ENCODE measurements around the gene DUS1L. TPM values are rescaled to one million over a fixed set of nuclear protein-coding genes. Genes with fewer than 3 reads are reported as not detected.

The DUS1L gene
- total RNA-seq, 4 donors from 2014 or later, result 65.8 to 113 (median 89.8) TPM

GRCh38 chr17:82016061-82016874 lies 49.3 kb downstream of the DUS1L start:
- intact Hi-C loops (cut with DNase I; ENCODE audit: low total_unique reads), result no loop called here
- DNase-seq (ENCODE audit: low spot score in 2 of 2), result no peak
- WGBS, 2 donors, result 84% methylated on average over 18 to 21 of the region's 28 CpGs
- TF ChIP-seq POLR2A (IDR thresholded peaks at IDR 0.05), result no peak
- TF ChIP-seq CTCF (IDR thresholded peaks at IDR 0.05), result no peak
- no peak overlapping the region for H3K4me3 ChIP-seq (ENCODE audit: low read depth, poor library complexity, severe bottlenecking)

GRCh38 chr17:82015311-82015971 lies 50.2 kb downstream of the DUS1L start:
- TF ChIP-seq CTCF (IDR thresholded peaks at IDR 0.05) (no peak), POLR2A (IDR thresholded peaks at IDR 0.05) (no peak)
- no peak overlapping the region for H3K4me3 ChIP-seq (ENCODE audit: low read depth, poor library complexity, severe bottlenecking)
- intact Hi-C loops (cut with DNase I; ENCODE audit: low total_unique reads), result no loop called here
- WGBS, 2 donors, result 73 to 76% methylated on average over 15 to 24 of the region's 24 CpGs
- no peak for DNase-seq (ENCODE audit: low spot score in 2 of 2)

- TF ChIP-seq POLR2A (IDR thresholded peaks at IDR 0.05), result no peak
- TF ChIP-seq CTCF (IDR thresholded peaks at IDR 0.05), result no peak
- DNase-seq (ENCODE audit: low spot score in 2 of 2), result no peak
- H3K4me3 ChIP-seq (ENCODE audit: low read depth, poor library complexity, severe bottlenecking), result no peak overlapping the region
- intact Hi-C loops (cut with DNase I; ENCODE audit: low total_unique reads), result no loop called here
- WGBS, 2 donors, result 70 to 75% methylated on average over 10 to 12 of the region's 13 CpGs
Observed at GRCh38 chr17:82014971-82015310, 50.7 kb downstream of the DUS1L start.

GRCh38 chr17:82014432-82014831 lies 51.2 kb downstream of the DUS1L start:
- TF ChIP-seq POLR2A (IDR thresholded peaks at IDR 0.05) (no peak), CTCF (IDR thresholded peaks at IDR 0.05) (no peak)
- intact Hi-C loops (cut with DNase I; ENCODE audit: low total_unique reads), result no loop called here
- no peak overlapping the region for H3K4me3 ChIP-seq (ENCODE audit: low read depth, poor library complexity, severe bottlenecking)
- 39 to 49% methylated on average over 14 to 23 of the region's 23 CpGs for WGBS, 2 donors
- no peak for DNase-seq (ENCODE audit: low spot score in 2 of 2)

- intact Hi-C loops (cut with DNase I; ENCODE audit: low total_unique reads), result no loop called here
- no peak for TF ChIP-seq POLR2A (IDR thresholded peaks at IDR 0.05)
- TF ChIP-seq CTCF (IDR thresholded peaks at IDR 0.05), result no peak
- H3K4me3 ChIP-seq (ENCODE audit: low read depth, poor library complexity, severe bottlenecking), result no peak overlapping the region
- 75 to 77% methylated on average over 16 of the region's 16 CpGs for WGBS, 2 donors
- no peak for DNase-seq (ENCODE audit: low spot score in 2 of 2)
Observed at GRCh38 chr17:82013772-82014321, 51.8 kb downstream of the DUS1L start.
